Left lung (tissue), 10 donors: ENCODE results near the gene ZNF276. TPM values are rescaled to one million over a fixed set of nuclear protein-coding genes. Genes with fewer than 3 reads are reported as not detected.

Experiments
- ATAC-seq: fragments of 200-7000 bp; cut with Tn5 transposase; one replicate; pipeline ENCODE4 v1.9.1; 2020; ENCODE audit warnings: moderate library complexity
- DNase-seq, 4 donors: peaks; one replicate each; pipeline ENCODE4 v3.0.0-alpha.2; 2013 to 2020
- H3K27ac ChIP-seq, 2 donors: fragments of 200-600 bp; sonication (generic) in 1 of 2; one replicate each; pipeline versions ENCODE4 v1.5.0 to v1.8.0; 2020 to 2021
- H3K27me3 ChIP-seq, 2 donors: fragments of 200-600 bp; sonication (generic) in 1 of 2; one replicate each; pipeline versions ENCODE4 v1.5.0 to v1.8.0; 2020 to 2021
- H3K36me3 ChIP-seq, 2 donors: fragments of 200-600 bp; sonication (generic) in 1 of 2; one replicate each; pipeline versions ENCODE4 v1.5.0 to v1.8.0; 2020 to 2021
- H3K4me1 ChIP-seq, 2 donors: fragments of 200-600 bp; one replicate each; pipeline ENCODE4 v1.8.0; 2021
- H3K4me3 ChIP-seq, 2 donors: fragments of 200-600 bp; sonication (generic) in 1 of 2; one replicate each; pipeline versions ENCODE4 v1.5.0 to v1.8.0; 2020 to 2021; ENCODE audit warnings: mild to moderate bottlenecking in 1 of 2
- H3K9me3 ChIP-seq, 2 donors: fragments of 200-600 bp; sonication (generic) in 1 of 2; one replicate each; pipeline versions ENCODE4 v1.5.0 to v1.8.0; 2020 to 2021
- CTCF ChIP-seq, 2 donors: fragments of 200-600 bp; sonication (generic) in 1 of 2; IDR thresholded peaks; one replicate each; pipeline versions ENCODE4 v1.5.0 to v1.8.0; 2021; ENCODE audit warnings: antibody characterized with exemption in 2 of 2
- intact Hi-C, 2 donors: fragments of 100-400 bp; cut with DNase I; formaldehyde crosslinking; loops; one replicate each; pipeline versions ENCODE4 v1.11.2 to v1.14.2; 2022
- polyA plus RNA-seq, 6 donors: library from polyadenylated mRNA; unstranded; fragments of 120-200 nt; gene quantifications; one replicate each; pipeline ENCODE4 v1.2.1, GENCODE V29; 2013; ENCODE audit not compliant: insufficient read length in 6 of 6
- total RNA-seq, 2 donors: library from RNA; stranded (reverse); fragmentation: NEBNext Ultra II Directional; extraction: Animal tissue kit (Norgen Biotek cat#: 25700); gene quantifications; one replicate each; pipeline ENCODE4 v1.2.1, GENCODE V29; 2021
- donor health status: DM: no; HTN: yes; CAD: no.
- donor health status: DM: no; HTN: no; CAD: no.

ZNF276 gene
- total and polyA plus RNA-seq, 8 donors = 22.1 to 45.2 (median 32.7) TPM

- no peaks in the 10 kb centered on the region for H3K9me3 ChIP-seq
- peak overlapping the region; percentile 79 to 94 for H3K4me3 ChIP-seq
- no peak for TF ChIP-seq CTCF (IDR thresholded peaks at IDR 0.05)
- ATAC-seq = peak; percentile 33
- peak in 3 of 4 donors; percentile 26 to 95 (median 86) for DNase-seq
- H3K36me3 ChIP-seq = peaks cover 0 to 43% of the 10 kb centered on the region in 2 donors
- H3K27me3 ChIP-seq = no peaks in the 10 kb centered on the region
- intact Hi-C loops = no loop called here
- peak overlapping the region; percentile 95 to 99 for H3K27ac ChIP-seq
- H3K4me1 ChIP-seq = peaks cover 23 to 66% of the 10 kb centered on the region in 2 donors
These were observed 432 bp downstream of the ZNF276 start for GRCh38 chr16:89721546-89722391.

GRCh38 chr16:89722392-89723278 lies 1.3 kb downstream of the ZNF276 start:
- intact Hi-C loops = no loop called here
- no peaks in the 10 kb centered on the region for H3K9me3 ChIP-seq
- peaks cover 23 to 69% of the 10 kb centered on the region in 2 donors for H3K4me1 ChIP-seq
- peak overlapping the region; percentile 95 to 99 for H3K27ac ChIP-seq
- ATAC-seq (peak; percentile 61), DNase-seq (peak in 3 of 4 donors; percentile 61 to 92 (median 89))
- H3K4me3 ChIP-seq = peak overlapping the region; percentile 79 to 94
- H3K27me3 ChIP-seq = no peaks in the 10 kb centered on the region
- H3K36me3 ChIP-seq = peaks cover 0 to 51% of the 10 kb centered on the region in 2 donors
- no peak for TF ChIP-seq CTCF (IDR thresholded peaks at IDR 0.05)

DNA sequence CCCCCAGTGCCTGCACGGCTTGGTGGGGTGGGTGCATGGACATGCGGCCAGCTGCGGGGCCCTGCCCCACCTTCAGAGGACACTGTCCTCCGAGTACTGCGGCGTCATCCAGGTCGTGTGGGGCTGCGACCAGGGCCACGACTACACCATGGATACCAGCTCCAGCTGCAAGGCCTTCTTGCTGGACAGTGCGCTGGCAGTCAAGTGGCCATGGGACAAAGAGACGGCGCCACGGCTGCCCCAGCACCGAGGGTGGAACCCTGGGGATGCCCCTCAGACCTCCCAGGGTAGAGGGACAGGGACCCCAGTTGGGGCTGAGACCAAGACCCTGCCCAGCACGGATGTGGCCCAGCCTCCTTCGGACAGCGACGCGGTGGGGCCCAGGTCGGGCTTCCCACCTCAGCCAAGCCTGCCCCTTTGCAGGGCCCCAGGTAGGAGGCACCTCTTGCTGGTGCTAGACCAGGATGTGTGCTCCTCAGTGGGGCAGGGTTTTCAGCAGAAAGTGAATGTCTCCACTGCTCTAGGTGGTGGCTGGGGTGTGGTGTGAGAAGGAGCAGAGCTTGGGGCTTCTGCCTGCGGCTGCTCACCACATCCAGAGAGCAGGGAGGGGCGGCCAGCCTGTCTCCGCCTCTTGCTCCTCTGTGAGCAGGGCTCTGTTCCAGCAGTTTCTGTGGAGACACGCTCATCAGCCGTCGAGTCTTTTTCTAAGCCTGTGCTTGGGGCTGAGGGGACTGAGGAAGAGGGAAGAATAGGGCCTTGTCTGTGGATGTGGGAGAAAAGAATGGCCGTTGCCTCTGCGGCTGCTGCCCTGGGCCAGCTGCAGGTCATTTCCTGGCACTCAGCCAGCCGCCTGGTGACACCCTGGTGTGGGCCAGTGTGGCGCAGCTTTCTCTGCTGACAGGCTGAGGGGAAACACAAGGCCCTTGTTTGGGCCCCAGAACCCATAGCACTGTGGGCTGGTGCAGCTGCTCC lies 2.2 kb downstream of the ZNF276 start:
- intact Hi-C loops = no loop called here
- no peak for DNase-seq
- H3K4me3 ChIP-seq = peak overlapping the region; percentile 79 to 94
- TF ChIP-seq CTCF (IDR thresholded peaks at IDR 0.05) = no peak
- no peaks in the 10 kb centered on the region for H3K9me3 ChIP-seq
- ATAC-seq = no peak
- H3K27ac ChIP-seq = peak overlapping the region; percentile 46 to 99
- H3K36me3 ChIP-seq = peaks cover 0 to 59% of the 10 kb centered on the region in 2 donors
- no peaks in the 10 kb centered on the region for H3K27me3 ChIP-seq
- H3K4me1 ChIP-seq = peaks cover 23 to 64% of the 10 kb centered on the region in 2 donors

GRCh38 chr16:89727406-89728120 lies 6.2 kb downstream of the ZNF276 start:
- Histone ChIP-seq H3K4me1 (peaks cover 17 to 40% of the 10 kb centered on the region in 2 donors), H3K27me3 (no peaks in the 10 kb centered on the region), H3K4me3 (no peak overlapping the region), H3K36me3 (peaks cover 0 to 99% of the 10 kb centered on the region in 2 donors), H3K27ac (no peak overlapping the region), H3K9me3 (no peaks in the 10 kb centered on the region)
- no peak for DNase-seq
- ATAC-seq = no peak
- no peak for TF ChIP-seq CTCF (IDR thresholded peaks at IDR 0.05)
- intact Hi-C loops = no loop called here
